Neural crest cell (in vitro differentiated cells): Measurements from ENCODE around the gene PTRH2. TPM values are rescaled to one million over a fixed set of nuclear protein-coding genes. Genes with fewer than 3 reads are reported as not detected.
"Not testable (repeated sequence)": the region's sequence is repeated elsewhere in the genome, so short reads cannot be mapped to it uniquely, and the experiment has no call there.

ENCODE experiments used
- DNase-seq: peaks from one replicate; pipeline ENCODE4 v3.0.0; 2021; ENCODE audit warnings: low read depth, mixed read lengths, low spot score
- H3K27ac Mint-ChIP-seq: one replicate; pipeline ENCODE4 v1.8.0; 2021; ENCODE audit warnings: mild to moderate bottlenecking, mixed read lengths; ENCODE audit not compliant: unreplicated experiment
- H3K27me3 Mint-ChIP-seq: 2 replicates; pipeline ENCODE4 v1.8.0; 2021; ENCODE audit warnings: low read depth, mild to moderate bottlenecking, mixed read lengths
- H3K36me3 Mint-ChIP-seq: 2 replicates; pipeline ENCODE4 v1.8.0; 2021; ENCODE audit warnings: low read depth, mild to moderate bottlenecking, mixed read lengths
- H3K4me1 Mint-ChIP-seq: 2 replicates; pipeline ENCODE4 v1.8.0; 2021; ENCODE audit warnings: mixed read lengths
- H3K4me3 Mint-ChIP-seq: one replicate; pipeline ENCODE4 v1.8.0; 2021; ENCODE audit warnings: mild to moderate bottlenecking, mixed read lengths
- H3K9me3 Mint-ChIP-seq: 2 replicates; pipeline ENCODE4 v1.8.0; 2021; ENCODE audit warnings: mixed read lengths
- total RNA-seq: library from RNA; stranded (reverse); gene quantifications from 2 replicates; pipeline ENCODE4 v1.2.1, GENCODE V29; 2021
- TF ChIP-seq, protein P1 (sequence below): fragments of 200-600 bp; sonication (generic); conservative IDR thresholded peaks from 2 replicates; pipeline ENCODE4 v1.5.0; 2021; ENCODE audit warnings: antibody characterized with exemption, mild to moderate bottlenecking

PTRH2 gene
- total RNA-seq, 1 donor from 2014 or later = 25.9 TPM

DNA sequence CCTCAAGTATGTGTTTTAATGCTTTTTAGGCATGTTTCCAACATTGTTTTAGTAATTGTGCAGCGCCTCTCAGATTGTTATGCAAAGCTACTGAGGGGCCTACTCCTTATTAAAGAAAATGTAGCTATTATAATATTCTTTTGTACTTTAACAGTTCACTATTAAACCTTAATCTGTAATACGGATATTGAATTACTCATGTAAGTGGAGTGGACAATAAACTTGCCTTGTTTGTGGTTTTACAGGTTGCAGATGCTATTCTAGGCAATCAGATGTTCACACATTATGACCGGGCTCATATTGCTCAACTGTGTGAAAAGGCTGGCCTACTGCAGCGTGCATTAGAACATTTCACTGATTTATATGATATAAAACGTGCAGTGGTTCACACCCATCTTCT, 41.0 kb downstream of the PTRH2 start:
- no peaks in the 10 kb centered on the region for H3K4me1 Mint-ChIP-seq
- no peaks in the 10 kb centered on the region for H3K9me3 Mint-ChIP-seq
- no peak overlapping the region for H3K27ac Mint-ChIP-seq
- H3K36me3 Mint-ChIP-seq = peaks cover 3% of the 10 kb centered on the region
- DNase-seq = no peak
- no peak overlapping the region for H3K4me3 Mint-ChIP-seq
- no peaks in the 10 kb centered on the region for H3K27me3 Mint-ChIP-seq
- TF ChIP-seq, protein P1, sequence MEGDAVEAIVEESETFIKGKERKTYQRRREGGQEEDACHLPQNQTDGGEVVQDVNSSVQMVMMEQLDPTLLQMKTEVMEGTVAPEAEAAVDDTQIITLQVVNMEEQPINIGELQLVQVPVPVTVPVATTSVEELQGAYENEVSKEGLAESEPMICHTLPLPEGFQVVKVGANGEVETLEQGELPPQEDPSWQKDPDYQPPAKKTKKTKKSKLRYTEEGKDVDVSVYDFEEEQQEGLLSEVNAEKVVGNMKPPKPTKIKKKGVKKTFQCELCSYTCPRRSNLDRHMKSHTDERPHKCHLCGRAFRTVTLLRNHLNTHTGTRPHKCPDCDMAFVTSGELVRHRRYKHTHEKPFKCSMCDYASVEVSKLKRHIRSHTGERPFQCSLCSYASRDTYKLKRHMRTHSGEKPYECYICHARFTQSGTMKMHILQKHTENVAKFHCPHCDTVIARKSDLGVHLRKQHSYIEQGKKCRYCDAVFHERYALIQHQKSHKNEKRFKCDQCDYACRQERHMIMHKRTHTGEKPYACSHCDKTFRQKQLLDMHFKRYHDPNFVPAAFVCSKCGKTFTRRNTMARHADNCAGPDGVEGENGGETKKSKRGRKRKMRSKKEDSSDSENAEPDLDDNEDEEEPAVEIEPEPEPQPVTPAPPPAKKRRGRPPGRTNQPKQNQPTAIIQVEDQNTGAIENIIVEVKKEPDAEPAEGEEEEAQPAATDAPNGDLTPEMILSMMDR = no peak

DNA sequence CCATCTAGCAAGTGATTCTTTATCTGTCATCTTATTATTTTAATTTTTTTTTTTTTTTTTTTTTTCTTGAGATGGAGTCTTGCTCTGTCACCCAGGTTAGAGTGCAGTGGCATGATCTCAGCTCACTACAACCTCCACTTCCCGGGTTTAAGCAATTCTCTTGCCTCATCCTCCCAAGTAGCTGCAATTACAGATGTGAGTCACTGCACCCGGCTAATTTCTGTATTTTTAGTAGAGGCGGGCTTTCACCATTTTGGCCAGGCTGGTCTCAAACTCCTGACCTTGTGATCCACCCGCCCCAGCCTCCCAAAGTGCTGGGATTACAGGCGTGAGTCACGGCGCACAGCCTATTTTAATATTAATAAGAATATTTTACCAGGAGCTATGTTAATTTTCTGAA, 50.6 kb downstream of the PTRH2 start:
- not testable (repeated sequence) for H3K27me3 Mint-ChIP-seq, H3K27ac Mint-ChIP-seq, H3K9me3 Mint-ChIP-seq, DNase-seq, H3K4me1 Mint-ChIP-seq, H3K4me3 Mint-ChIP-seq
- H3K36me3 Mint-ChIP-seq = peaks cover 28% of the 10 kb centered on the region

DNA sequence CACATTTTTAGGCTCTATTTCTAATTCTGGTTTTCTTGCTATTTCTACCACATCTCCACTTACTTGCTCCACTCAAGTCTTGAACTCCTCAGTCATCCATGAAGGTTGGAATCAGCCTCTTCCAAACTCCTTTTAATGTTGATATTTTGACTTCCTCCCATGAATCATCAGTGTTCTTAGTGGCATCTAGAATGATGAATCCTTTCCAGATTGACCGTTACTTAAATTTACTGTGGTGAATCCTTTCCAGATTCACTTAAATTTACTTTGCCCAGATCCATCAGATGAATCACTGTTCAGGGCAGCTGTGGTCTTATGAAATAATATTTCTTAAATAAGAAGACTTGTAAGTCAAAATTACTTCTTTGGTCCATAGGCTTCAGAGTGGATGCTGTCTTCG, 55.1 kb downstream of the PTRH2 start:
- Mint-ChIP-seq H3K4me3 (no peak overlapping the region), H3K36me3 (peaks cover 40% of the 10 kb centered on the region), H3K27me3 (no peaks in the 10 kb centered on the region), H3K9me3 (peaks cover 6% of the 10 kb centered on the region), H3K27ac (no peak overlapping the region), H3K4me1 (no peaks in the 10 kb centered on the region)
- TF ChIP-seq, protein P1 = no peak
- DNase-seq = no peak

DNA sequence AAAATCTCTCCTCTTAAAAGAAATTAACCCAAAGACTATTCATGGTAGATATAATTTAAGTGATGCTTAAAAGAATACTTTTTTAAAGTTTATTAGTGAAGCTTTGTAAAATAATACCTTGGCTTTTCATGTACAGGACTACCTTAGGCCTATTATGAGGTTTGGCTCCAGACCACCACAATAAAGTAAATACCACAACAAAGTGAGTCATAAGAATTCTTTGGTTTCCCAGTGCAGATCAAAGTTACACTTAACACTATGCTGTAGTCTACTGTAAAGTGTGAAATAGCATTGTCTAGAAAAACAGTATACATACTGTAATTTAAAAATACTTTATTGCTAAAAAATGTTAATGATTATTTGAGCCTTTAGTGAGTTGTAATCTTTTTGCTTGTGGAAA, 55.9 kb downstream of the PTRH2 start:
- Mint-ChIP-seq H3K27ac (no peak overlapping the region), H3K4me3 (no peak overlapping the region), H3K9me3 (peaks cover 6% of the 10 kb centered on the region), H3K36me3 (peaks cover 40% of the 10 kb centered on the region), H3K27me3 (no peaks in the 10 kb centered on the region), H3K4me1 (no peaks in the 10 kb centered on the region)
- TF ChIP-seq, protein P1 = no peak
- DNase-seq = no peak

DNA sequence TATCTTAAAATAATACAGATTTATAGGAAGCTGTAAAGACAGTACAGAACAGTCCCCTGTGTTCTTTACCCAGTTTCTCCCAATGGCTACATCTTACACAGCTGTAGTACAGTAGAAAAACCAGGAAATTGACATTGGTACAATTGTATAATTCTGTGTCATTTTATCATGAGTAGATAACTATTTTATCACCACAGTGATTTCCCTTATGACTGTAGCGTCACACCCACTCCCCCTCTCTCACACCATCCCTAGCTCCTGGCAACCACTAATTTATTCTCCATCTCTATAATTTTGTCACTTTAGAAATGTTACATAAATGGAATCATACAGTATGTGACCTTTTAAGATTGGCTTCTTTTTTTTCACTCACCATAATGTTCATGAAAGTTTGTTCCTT, 56.6 kb downstream of the PTRH2 start:
- Mint-ChIP-seq H3K27ac (no peak overlapping the region), H3K4me1 (no peaks in the 10 kb centered on the region), H3K36me3 (peaks cover 35% of the 10 kb centered on the region), H3K9me3 (peaks cover 6% of the 10 kb centered on the region), H3K4me3 (no peak overlapping the region), H3K27me3 (no peaks in the 10 kb centered on the region)
- DNase-seq = no peak
- TF ChIP-seq, protein P1 = no peak

DNA sequence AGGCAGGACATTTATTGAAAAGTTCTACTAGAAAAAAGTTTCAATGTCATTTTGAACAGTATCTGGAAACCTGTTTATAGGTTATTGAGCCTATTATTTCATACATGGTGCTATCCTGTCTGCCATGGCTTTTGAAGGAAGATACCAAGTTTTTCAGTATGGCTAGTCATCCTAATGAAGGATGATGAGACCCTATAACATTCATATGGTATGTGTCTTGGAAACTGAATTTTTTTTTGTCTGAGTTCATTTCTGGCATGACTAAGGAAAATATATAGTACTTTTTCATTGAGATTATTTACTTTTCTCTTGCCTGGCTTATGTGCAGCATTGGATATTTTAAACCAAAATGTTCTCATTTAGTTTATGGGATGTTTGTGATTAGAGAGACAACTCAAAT, 57.3 kb downstream of the PTRH2 start:
- Mint-ChIP-seq H3K27me3 (no peaks in the 10 kb centered on the region), H3K9me3 (peaks cover 6% of the 10 kb centered on the region), H3K36me3 (peaks cover 34% of the 10 kb centered on the region), H3K4me3 (no peak overlapping the region), H3K27ac (no peak overlapping the region), H3K4me1 (no peaks in the 10 kb centered on the region)
- TF ChIP-seq, protein P1 = no peak
- no peak for DNase-seq

Other genes with a start within 250 kb of the PTRH2 start
- 52.2 and 54.0 TPM in 2 replicates for gene DHX40, start 141.8 kb downstream of the PTRH2 start, total RNA-seq
- gene CLTC, start 87.5 kb downstream of the PTRH2 start, total RNA-seq = 244 and 255 TPM in 2 replicates
- gene VMP1, start 224 bp upstream of the PTRH2 start, total RNA-seq = 53.8 and 62.6 TPM in 2 replicates
- gene TUBD1, start 185.5 kb upstream of the PTRH2 start, total RNA-seq = 22.2 and 22.3 TPM in 2 replicates
- 36.8 and 41.5 TPM in 2 replicates for gene RPS6KB1, start 185.7 kb upstream of the PTRH2 start, total RNA-seq